Suprapubic skin (tissue), 4 donors: ENCODE data around the gene GIT1. TPM values are rescaled to one million over a fixed set of nuclear protein-coding genes. Genes with fewer than 3 reads are reported as not detected.

ENCODE experiments used
- DNase-seq, 2 donors: peaks; one replicate each; pipeline ENCODE4 v3.0.0-alpha.2; 2019; ENCODE audit warnings: low spot score in 2 of 2
- H3K27ac ChIP-seq: fragments of 200-600 bp; sonication (generic); one replicate; pipeline ENCODE4 v1.5.1; 2019
- H3K27me3 ChIP-seq: fragments of 200-600 bp; sonication (generic); one replicate; pipeline ENCODE4 v1.5.1; 2019
- H3K36me3 ChIP-seq: fragments of 200-600 bp; sonication (generic); one replicate; pipeline ENCODE4 v1.5.1; 2019
- H3K4me1 ChIP-seq: fragments of 200-600 bp; sonication (generic); one replicate; pipeline ENCODE4 v1.5.1; 2019
- H3K4me3 ChIP-seq: fragments of 200-600 bp; sonication (generic); one replicate; pipeline ENCODE4 v1.5.1; 2019; ENCODE audit warnings: mild to moderate bottlenecking
- H3K9me3 ChIP-seq: fragments of 200-600 bp; sonication (generic); one replicate; pipeline ENCODE4 v1.5.1; 2019
- CTCF ChIP-seq, 2 donors: fragments of 200-600 bp in 1 of 2; fragments of 450-650 bp in 1 of 2; sonication (generic) in 1 of 2; IDR thresholded peaks; one replicate each; pipeline ENCODE4 v1.5.1; 2016 to 2019; ENCODE audit warnings: antibody characterized with exemption in 2 of 2, mild to moderate bottlenecking in 1 of 2, moderate library complexity in 1 of 2
- EP300 ChIP-seq: sonication (generic); formaldehyde crosslinking; IDR thresholded peaks from one replicate; pipeline ENCODE4 v1.6.1; 2017; ENCODE audit warnings: antibody characterized with exemption
- POLR2A ChIP-seq, 2 donors: fragments of 450-650 bp; IDR thresholded peaks; one replicate each; pipeline ENCODE4 v1.6.1; 2017; ENCODE audit warnings: antibody characterized with exemption in 2 of 2, mild to moderate bottlenecking in 2 of 2, moderate library complexity in 2 of 2
- POLR2AphosphoS5 ChIP-seq, 3 donors: sonication (generic); formaldehyde crosslinking; IDR thresholded peaks; one replicate each; pipeline ENCODE4 v1.6.1; 2017; ENCODE audit warnings: antibody characterized with exemption in 3 of 3
- WGBS: methylation state at CpG from one replicate; pipeline ENCODE4 v1.1.5; 2018; 5-methylcytosine and 5-hydroxymethylcytosine counted together
- total RNA-seq, 4 donors: library from RNA; depleted of rRNA; stranded (reverse); fragments of >200 nt; gene quantifications; one replicate each; pipeline ENCODE4 v1.1.0, GENCODE V29; 2016

GIT1 gene
- total RNA-seq, 4 donors from 2014 or later, result 66.7 to 103 (median 90.4) TPM

- DNase-seq, result peak in 1 of 2 donors; percentile 58
- Histone ChIP-seq H3K27ac (no peak overlapping the region), H3K27me3 (peaks cover 2% of the 10 kb centered on the region), H3K4me3 (no peak overlapping the region), H3K4me1 (peaks cover 36% of the 10 kb centered on the region), H3K9me3 (no peaks in the 10 kb centered on the region), H3K36me3 (no peaks in the 10 kb centered on the region)
- WGBS, result 98% methylated on average over 11 of the region's 11 CpGs
- no peak for TF ChIP-seq CTCF (IDR thresholded peaks at IDR 0.05)
- TF ChIP-seq EP300, result no peak
Observed at GRCh38 chr17:29611351-29612093, 22.1 kb upstream of the GIT1 start.

GRCh38 chr17:29610395-29610794 is 20.9 kb upstream of the GIT1 start:
- H3K4me1 ChIP-seq, result peaks cover 25% of the 10 kb centered on the region
- H3K27ac ChIP-seq, result no peak overlapping the region
- no peak overlapping the region for H3K4me3 ChIP-seq
- H3K36me3 ChIP-seq, result no peaks in the 10 kb centered on the region
- 87% methylated on average over 3 of the region's 3 CpGs for WGBS
- TF ChIP-seq CTCF (IDR thresholded peaks at IDR 0.05) (no peak), POLR2AphosphoS5 (IDR thresholded peaks at IDR 0.05) (no peak), EP300 (no peak), POLR2A (IDR thresholded peaks at IDR 0.05) (no peak)
- DNase-seq, result no peak
- no peaks in the 10 kb centered on the region for H3K27me3 ChIP-seq
- H3K9me3 ChIP-seq, result no peaks in the 10 kb centered on the region

GRCh38 chr17:29608986-29609385 is 19.5 kb upstream of the GIT1 start:
- no peaks in the 10 kb centered on the region for H3K27me3 ChIP-seq
- no peaks in the 10 kb centered on the region for H3K9me3 ChIP-seq
- H3K4me3 ChIP-seq, result no peak overlapping the region
- no peak for TF ChIP-seq POLR2AphosphoS5 (IDR thresholded peaks at IDR 0.05)
- no peak for TF ChIP-seq CTCF (IDR thresholded peaks at IDR 0.05)
- TF ChIP-seq EP300, result no peak
- TF ChIP-seq POLR2A (IDR thresholded peaks at IDR 0.05), result no peak
- no peak overlapping the region for H3K27ac ChIP-seq
- WGBS, result 88% methylated on average over 8 of the region's 15 CpGs
- no peaks in the 10 kb centered on the region for H3K36me3 ChIP-seq
- DNase-seq, result no peak
- peaks cover 11% of the 10 kb centered on the region for H3K4me1 ChIP-seq

GRCh38 chr17:29607557-29608195 is 18.2 kb upstream of the GIT1 start:
- 90% methylated on average over 28 of the region's 29 CpGs for WGBS
- DNase-seq, result no peak
- TF ChIP-seq CTCF (IDR thresholded peaks at IDR 0.05) (no peak), POLR2A (IDR thresholded peaks at IDR 0.05) (no peak), POLR2AphosphoS5 (IDR thresholded peaks at IDR 0.05) (no peak), EP300 (no peak)
- Histone ChIP-seq H3K27me3 (no peaks in the 10 kb centered on the region), H3K4me3 (no peak overlapping the region), H3K4me1 (no peaks in the 10 kb centered on the region), H3K27ac (no peak overlapping the region), H3K9me3 (no peaks in the 10 kb centered on the region), H3K36me3 (no peaks in the 10 kb centered on the region)

- no peaks in the 10 kb centered on the region for H3K27me3 ChIP-seq
- H3K4me3 ChIP-seq, result no peak overlapping the region
- H3K4me1 ChIP-seq, result no peaks in the 10 kb centered on the region
- no peaks in the 10 kb centered on the region for H3K9me3 ChIP-seq
- H3K27ac ChIP-seq, result no peak overlapping the region
- 86% methylated on average over 6 of the region's 6 CpGs for WGBS
- no peaks in the 10 kb centered on the region for H3K36me3 ChIP-seq
- TF ChIP-seq CTCF (IDR thresholded peaks at IDR 0.05) (no peak), POLR2AphosphoS5 (IDR thresholded peaks at IDR 0.05) (no peak), POLR2A (IDR thresholded peaks at IDR 0.05) (no peak), EP300 (no peak)
- DNase-seq, result no peak
Observed at GRCh38 chr17:29603109-29603674, 13.7 kb upstream of the GIT1 start.
